Measurements from ENCODE around the gene JOSD2. TPM values are rescaled to one million over a fixed set of nuclear protein-coding genes. Genes with fewer than 3 reads are reported as not detected.
"Not testable (repeated sequence)": the region's sequence is repeated elsewhere in the genome, so short reads cannot be mapped to it uniquely, and the experiment has no call there.

The JOSD2 gene
- total RNA-seq, 1 donor from 2014 or later: 33.6 TPM

DNA sequence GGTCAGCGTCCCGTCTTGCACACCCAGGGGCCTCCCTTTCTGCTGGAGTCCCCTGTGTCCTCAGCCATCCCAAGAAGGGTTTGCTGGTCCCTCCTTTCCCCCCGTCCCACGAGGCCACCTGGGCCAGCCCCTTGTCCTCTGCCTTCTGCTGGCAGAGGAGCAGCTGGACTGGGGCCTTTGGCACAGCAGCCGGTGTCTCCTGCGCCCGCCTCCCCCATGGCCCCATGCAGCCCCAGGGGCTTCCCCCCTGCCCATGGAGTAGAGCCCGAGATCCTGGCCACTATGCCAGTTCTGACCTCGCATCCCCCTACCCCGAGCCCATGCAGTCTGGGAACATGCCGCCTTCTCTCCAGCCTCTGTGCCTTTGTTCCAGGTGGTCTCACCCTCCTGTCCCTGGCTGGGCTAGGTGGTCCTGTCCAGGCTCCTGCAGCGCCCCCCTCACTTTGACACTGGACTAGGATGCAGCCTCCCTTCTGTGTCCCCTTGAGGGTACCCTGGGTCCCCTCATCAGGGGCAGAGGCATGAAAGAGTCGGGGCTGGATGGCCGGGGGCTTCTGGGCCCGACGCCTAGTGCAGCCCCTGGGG lies 28.6 kb downstream of the JOSD2 start:
- intact Hi-C loops (cut with DNase I): no loop called here
- DNase-seq (ENCODE audit: low spot score) (no peak), ATAC-seq (no peak)

DNA sequence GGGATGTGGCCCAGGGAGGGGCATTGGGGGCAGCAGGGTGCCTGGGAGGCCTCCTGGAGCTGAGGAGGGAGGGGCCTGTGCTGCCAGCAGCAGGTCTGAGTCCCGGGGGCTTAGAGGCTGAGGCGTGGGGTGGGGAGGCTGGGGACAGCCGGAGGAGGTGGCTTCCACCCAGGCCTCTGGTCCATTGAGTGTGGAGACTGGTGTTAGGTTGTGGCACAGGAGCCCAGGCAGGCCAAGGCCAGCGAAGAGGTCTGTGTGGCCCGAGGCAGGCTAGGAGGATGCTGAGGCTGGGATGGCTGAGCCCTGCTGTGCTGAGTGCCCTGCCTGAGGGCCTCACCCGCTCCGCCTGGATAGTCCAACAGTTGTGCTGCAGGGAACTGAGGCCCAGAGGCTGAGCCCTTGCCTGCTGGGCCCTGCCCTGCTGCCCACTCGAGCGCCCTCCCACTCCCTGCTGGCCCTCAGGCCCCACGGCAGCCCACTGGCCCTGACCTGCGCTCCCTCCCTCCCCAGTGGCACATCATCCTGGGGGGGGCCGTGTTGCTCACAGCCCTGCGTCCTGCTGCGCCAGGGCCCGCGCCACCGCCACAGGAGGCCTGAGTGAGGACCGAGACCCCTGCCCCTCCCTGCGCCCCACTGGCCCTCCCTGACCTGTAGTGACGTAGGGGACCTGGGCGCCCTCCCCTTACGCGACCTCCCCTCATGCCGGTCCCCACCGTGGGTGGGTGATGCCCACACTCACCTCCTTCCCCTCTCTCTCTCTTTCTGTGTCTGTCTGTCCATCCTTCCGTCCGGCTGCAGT lies 29.4 kb downstream of the JOSD2 start:
- ATAC-seq (no peak), DNase-seq (ENCODE audit: low spot score) (no peak)
- intact Hi-C loops (cut with DNase I): no loop called here

DNA sequence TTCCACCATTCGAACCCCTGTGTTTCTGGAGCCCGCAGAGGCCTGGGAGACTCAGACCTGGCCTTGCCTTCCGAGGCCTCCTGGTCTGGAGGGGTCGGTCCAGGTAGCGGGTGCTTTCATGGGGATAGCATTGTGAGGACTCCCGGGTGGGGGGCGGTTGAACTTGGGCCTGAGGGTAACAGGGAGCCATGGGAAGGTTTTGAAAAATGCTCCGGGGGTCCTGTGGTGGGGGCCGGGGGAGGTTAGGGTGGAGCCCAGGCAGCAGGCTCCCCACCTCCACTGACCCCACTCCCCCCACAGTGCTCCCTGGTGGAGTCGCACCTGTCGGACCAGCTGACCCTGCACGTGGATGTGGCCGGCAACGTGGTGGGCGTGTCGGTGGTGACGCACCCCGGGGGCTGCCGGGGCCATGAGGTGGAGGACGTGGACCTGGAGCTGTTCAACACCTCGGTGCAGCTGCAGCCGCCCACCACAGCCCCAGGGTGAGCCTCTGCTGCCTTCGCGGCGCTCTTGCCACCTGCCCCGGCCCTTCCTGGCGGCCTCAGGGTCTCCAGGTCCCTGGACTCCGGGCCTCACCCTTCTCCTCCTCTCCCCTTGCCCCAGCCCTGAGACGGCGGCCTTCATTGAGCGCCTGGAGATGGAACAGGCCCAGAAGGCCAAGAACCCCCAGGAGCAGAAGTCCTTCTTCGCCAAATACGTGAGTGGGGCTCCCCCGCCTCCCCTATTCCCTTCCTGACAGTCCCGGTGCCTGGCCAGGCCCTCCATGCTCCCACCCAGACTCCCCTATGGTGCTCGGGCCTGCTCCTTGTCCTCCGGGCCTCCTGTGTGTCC lies 30.5 kb downstream of the JOSD2 start:
- ATAC-seq: no peak
- intact Hi-C loops (cut with DNase I): no loop called here
- DNase-seq (ENCODE audit: low spot score): no peak

- DNase-seq (ENCODE audit: low spot score) (no peak), ATAC-seq (no peak)
- intact Hi-C loops (cut with DNase I): no loop called here
Observed at GRCh38 chr19:50479761-50480251, 31.2 kb downstream of the JOSD2 start.

DNA sequence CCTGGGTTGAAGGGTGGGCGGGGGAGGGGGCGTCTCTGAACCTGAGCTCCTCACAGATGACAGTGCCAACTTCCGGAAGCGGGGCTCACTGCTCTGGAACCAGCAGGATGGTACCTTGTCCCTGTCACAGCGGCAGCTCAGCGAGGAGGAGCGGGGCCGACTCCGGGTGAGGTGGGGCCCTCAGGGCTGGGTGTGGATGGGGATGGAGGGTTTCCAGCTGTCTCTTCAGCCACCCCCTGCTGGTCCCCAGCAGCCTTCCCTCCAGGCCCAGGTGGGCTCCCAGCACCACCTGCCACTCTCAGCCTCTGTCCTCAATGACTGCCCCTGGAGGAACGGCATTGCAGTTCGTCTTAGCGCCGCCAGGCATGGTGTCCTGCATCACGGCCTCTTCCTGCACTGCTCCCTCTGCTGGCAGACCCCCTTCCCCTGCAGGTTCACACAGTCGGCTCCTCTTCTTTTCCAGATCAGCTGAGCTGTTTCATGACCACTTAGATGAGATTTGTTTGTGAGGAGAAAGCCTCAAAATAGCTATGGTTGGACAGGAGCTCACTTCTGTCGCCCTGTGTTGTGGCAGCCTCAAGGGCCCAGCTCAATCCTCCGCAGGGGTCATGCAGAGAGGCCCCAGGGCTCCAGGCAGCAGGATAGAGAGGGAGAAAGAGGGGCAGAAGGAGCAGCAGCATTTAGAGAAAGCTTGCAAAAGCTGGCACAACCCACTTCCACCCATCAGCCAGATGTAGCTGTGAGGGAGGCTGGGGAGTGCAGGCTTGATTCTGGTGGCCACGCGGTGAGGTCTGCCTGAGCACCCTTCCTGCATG lies 31.9 kb downstream of the JOSD2 start:
- DNase-seq (ENCODE audit: low spot score) (no peak), ATAC-seq (no peak)
- intact Hi-C loops (cut with DNase I): no loop called here

- intact Hi-C loops (cut with DNase I): no loop called here
- ATAC-seq: no peak
Observed at GRCh38 chr19:50477751-50478515, 33.1 kb downstream of the JOSD2 start.

GRCh38 chr19:50476907-50477238 lies 34.1 kb downstream of the JOSD2 start:
- intact Hi-C loops (cut with DNase I): no loop called here
- no peak for ATAC-seq
- DNase-seq (ENCODE audit: low spot score): no peak

More at GRCh38 chr19:50477751-50478515, 33.1 kb downstream of the JOSD2 start:
- DNase-seq (ENCODE audit: low spot score): no peak

GRCh38 chr19:50476224-50476906 lies 34.6 kb downstream of the JOSD2 start, which contains the start of the genes EMC10 and GARIN5A:
Gene EMC10 (plus strand): TSS chr19:50476507. CDS start chr19:50476545, 38 bp downstream.
Gene GARIN5A (minus strand): TSS chr19:50476848. CDS start chr19:50476388, 460 bp downstream.
- intact Hi-C loops (cut with DNase I): no loop called here
- peak; percentile 97 for ATAC-seq
- peak; percentile 91 for DNase-seq (ENCODE audit: low spot score)

DNA sequence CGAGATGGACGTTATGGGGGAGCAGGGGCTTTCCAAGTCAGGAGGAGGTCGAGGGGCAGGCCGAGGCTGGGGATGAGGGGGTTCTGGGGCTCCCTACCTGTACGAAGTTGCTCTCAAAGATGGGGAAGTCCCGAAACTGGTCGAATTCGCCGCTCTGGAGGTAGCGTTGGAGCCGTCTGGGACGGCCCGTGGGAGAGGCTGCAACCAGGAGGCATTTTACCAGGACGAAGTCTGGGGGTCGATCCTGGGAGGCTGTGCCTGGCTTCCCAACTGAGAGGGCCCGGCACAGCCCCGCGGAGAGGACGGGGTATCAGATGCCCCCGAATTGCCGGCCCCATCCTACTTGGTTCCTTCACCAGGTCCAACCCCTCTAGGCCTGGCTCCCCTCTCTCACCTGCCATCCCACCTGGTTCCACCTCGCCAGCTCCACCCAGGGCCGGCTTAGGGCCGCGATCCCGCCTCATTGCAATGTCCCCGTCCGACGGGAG lies 35.2 kb downstream of the JOSD2 start:
- DNase-seq (ENCODE audit: low spot score): no peak
- intact Hi-C loops (cut with DNase I): no loop called here
- ATAC-seq: no peak

DNA sequence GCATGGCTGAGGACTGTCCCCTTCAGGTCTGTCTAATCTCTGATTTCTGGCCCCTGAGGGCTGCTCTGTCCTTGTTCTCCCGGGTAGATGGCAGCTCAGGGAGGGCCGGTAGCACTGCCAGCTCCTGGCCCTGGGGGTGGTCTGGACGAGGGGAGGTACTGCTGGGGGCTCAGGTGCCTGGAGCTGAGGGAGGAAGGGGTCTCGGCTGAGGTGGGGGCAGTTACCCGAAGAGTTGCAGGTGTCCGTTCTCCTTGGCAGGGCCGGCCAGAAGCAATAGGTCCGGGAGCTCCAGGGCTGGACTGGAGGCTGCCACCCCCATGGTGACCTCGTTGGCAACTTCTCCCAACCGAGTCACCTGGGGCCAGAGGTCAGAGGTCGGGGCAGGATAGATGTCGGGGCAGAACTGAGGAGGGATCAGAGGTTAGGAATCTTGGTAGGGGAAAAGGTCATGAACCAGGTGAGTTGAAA lies 35.9 kb downstream of the JOSD2 start:
- intact Hi-C loops (cut with DNase I): no loop called here
- DNase-seq (ENCODE audit: low spot score) (no peak), ATAC-seq (no peak)

- intact Hi-C loops (cut with DNase I); ATAC-seq; DNase-seq (ENCODE audit: low spot score): not testable (repeated sequence)
Observed at GRCh38 chr19:50473336-50473735, 37.7 kb downstream of the JOSD2 start.

- ATAC-seq (no peak), DNase-seq (ENCODE audit: low spot score) (no peak)
- intact Hi-C loops (cut with DNase I): no loop called here
Observed at GRCh38 chr19:50468818-50469217, 42.2 kb downstream of the JOSD2 start.

- intact Hi-C loops (cut with DNase I): no loop called here
- ATAC-seq (no peak), DNase-seq (ENCODE audit: low spot score) (no peak)
Observed at GRCh38 chr19:50467566-50467965, 43.4 kb downstream of the JOSD2 start.

- intact Hi-C loops (cut with DNase I): no loop called here
- ATAC-seq: no peak
Observed at GRCh38 chr19:50466706-50467039, 44.3 kb downstream of the JOSD2 start.

DNA sequence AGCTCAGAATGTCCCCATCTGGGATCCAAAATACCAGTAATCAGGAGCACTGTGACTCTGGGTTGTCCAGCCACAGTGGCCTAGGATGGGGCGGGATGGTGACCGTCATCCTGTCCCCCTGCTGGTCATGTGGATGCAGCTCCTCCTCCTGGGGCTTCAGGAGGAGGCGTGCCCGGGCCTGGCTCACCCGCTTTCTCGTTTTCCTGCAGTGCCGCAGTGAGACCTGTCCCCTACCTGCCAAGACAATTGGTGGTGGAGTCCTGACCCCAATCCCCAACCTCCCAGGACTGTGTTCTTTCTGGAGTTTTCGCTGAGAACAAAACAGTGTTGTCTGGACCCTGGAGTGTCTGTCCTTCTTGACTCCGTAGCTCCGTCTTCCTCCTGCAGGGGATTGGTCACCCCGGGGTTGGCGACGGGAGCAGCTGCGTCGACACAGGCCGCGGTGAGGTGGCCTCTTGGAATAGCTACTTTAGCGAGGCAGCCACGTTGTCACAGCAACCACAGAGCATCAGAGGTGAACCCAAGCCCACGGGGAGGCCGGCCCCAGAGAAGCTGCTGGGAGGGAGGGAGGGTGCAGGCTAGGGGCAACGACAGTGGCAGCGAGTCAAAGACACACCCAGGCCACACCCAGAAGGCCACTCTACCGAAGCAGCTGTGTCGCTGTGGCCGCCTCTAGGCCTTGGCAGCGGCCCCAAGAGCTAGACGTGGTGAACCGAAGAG lies 44.8 kb downstream of the JOSD2 start:
- no peak for ATAC-seq
- DNase-seq (ENCODE audit: low spot score): no peak
- intact Hi-C loops (cut with DNase I): no loop called here

More at GRCh38 chr19:50466706-50467039, 44.3 kb downstream of the JOSD2 start:
- no peak for DNase-seq (ENCODE audit: low spot score)

DNA sequence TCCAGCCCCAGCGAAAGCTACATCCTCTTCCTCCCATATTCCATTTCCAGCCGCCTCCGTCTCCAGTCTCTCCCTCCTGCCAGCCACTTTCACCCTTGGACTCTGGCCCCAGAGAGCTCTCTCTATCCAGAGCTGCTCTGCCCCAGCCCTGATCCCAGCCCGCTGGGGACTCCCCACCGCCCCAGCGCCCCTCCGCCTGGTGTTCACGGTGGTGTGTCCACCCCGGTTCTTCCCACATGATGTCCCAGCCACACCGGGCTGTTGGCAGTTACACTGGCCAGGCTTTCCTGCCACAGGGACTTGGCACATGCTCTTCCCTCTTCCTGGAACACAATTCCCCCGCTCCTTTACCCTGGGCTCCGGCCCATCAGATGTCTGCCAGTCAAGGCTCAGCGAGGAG lies 46.0 kb downstream of the JOSD2 start:
- no peak for ATAC-seq
- no peak for DNase-seq (ENCODE audit: low spot score)
- intact Hi-C loops (cut with DNase I): loop anchor here (5.0 kb wide), 1 partner anchor 98 kb away; the partner anchor contains the start of gene NAPSA

GRCh38 chr19:50464348-50464747 lies 46.6 kb downstream of the JOSD2 start:
- no peak for ATAC-seq
- no peak for DNase-seq (ENCODE audit: low spot score)
- intact Hi-C loops (cut with DNase I): loop anchor here (5.0 kb wide), 1 partner anchor 97 kb away; the partner anchor contains the start of gene NAPSA
